ENCODE results near the gene REXO5. TPM values are rescaled to one million over a fixed set of nuclear protein-coding genes. Genes with fewer than 3 reads are reported as not detected.

The REXO5 gene
- polyA plus RNA-seq, 3 donors = 5.2 to 6.6 (median 5.3) TPM

DNA sequence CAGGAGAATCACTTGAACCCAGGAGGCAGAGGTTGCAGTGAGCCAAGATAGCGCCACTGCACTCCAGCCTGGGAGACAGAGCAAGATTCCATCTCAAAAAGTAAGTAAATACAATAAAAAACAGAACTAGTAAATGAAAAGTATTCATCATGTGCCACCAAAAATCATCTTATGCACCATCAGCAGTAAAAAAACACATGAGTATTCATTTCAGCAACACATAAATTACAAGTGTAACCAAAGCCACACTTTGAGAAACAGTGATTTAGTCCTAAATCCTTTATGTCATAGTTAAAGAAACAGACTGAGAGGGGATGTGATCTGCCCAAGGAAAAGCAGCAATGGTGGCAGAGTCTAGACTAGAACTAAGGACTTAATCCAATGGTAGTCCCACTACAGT, 80.9 kb downstream of the REXO5 start:
- no peak for DNase-seq (ENCODE audit: extremely low read depth in 1 of 11, low read depth in 9 of 11, low spot score in 4 of 11)

DNA sequence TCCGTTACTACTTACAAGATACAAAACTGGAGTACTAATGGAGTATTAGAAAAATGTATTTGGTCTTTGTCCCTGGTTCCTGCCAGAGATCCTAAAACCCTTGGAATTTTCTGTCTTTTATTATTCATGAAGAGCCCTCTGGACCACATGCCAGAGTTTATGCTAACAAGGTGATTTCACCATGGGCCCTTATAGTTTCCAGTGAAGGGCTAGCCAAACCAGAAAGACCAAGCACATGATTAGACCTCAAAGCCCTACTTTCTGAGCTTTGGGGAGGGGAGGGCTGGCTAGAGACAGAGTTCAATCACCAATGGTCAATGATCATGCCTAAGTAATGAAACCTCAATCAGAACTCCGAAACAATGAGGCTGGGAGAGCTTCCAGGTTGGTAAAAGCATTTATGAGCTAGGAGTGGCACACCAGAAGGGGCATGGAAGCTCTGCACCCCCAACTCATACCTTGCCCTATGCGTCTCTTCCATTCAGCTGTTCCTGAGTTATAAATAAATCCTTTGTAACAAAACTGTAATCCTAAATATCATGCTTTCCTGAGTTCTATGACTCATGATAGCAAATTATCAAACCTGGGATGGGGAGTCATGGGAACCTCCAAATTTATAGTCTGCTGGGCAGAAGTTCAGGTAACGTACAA, 83.4 kb downstream of the REXO5 start:
- no peak for DNase-seq (ENCODE audit: extremely low read depth in 1 of 11, low read depth in 9 of 11, low spot score in 4 of 11)

DNA sequence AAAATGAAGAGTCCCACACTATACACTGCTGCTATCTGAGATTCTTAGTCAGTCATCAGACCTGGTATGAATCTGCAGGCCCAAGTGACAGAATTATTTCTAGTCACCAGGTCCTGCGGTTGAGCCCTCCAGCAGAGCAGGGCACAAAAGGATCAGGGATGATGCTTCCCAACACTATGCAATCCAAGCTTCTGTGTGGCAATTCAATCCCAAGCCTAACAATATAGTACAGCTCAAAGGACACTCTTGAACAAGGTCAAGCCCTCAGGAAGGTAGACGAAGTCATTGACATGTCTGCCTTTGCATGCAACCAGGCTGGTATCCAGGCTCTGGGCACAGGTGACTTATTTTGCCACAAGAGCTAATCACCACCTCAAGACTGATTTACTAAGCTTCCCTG, 88.1 kb downstream of the REXO5 start:
- no peak for DNase-seq (ENCODE audit: extremely low read depth in 1 of 11, low read depth in 9 of 11, low spot score in 4 of 11)

DNA sequence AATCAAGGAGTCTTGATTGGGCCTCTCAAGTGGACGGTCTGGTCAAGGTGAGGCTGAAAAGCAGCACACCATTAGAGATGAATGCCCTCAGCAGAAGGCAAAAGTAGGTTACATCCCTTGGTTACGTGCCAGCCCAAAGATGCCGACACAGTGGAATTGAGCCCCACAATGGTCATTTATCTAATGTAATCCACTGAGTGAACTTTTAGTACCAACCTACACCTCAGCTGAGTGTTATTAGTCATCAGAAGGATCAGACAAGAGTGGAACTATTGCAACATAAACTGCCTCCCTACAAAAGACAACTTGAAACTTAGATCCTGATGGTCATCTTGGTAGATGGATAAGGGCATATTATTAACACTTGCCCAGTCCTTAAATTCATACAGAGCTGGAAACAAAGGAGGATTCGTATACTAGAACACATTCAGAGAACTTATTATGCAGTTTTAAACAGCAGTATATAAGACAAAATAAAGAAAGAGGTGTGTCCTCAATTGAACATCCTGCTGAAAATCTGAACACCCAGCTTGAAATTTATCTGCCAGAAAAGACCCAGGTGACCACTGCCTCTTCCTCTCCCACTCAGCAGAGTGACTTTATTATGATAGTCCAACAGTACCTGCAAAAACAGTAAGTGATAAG, 91.0 kb downstream of the REXO5 start:
- DNase-seq (ENCODE audit: extremely low read depth in 1 of 11, low read depth in 9 of 11, low spot score in 4 of 11) = no peak

GRCh38 chr16:20897922-20898321, 91.6 kb downstream of the REXO5 start:
- no peak for DNase-seq (ENCODE audit: extremely low read depth in 1 of 11, low read depth in 9 of 11, low spot score in 4 of 11)

GRCh38 chr16:20899071-20899470, 92.7 kb downstream of the REXO5 start:
- no peak for DNase-seq (ENCODE audit: extremely low read depth in 1 of 11, low read depth in 9 of 11, low spot score in 4 of 11)

Other genes starting within 250 kb of the REXO5 start
- 100 to 1,000 TPM in 1 of 3 donors, 10 to 100 TPM in 2; 50.8 to 107 (median 67.6) TPM for gene ACSM2B, start 230.2 kb upstream of the REXO5 start, polyA plus RNA-seq (ENCODE audit: insufficient read length in 3 of 3)
- 1 to 10 TPM in 2 of 3 donors, under 1 TPM in 1; 0.76 to 2.2 (median 1.4) TPM for gene ACSM1, start 108.8 kb upstream of the REXO5 start, polyA plus RNA-seq (ENCODE audit: insufficient read length in 3 of 3)
- gene THUMPD1, start 64.7 kb upstream of the REXO5 start, polyA plus RNA-seq (ENCODE audit: insufficient read length in 3 of 3) = 10 to 100 TPM; 71.4 to 79.5 (median 72.6) TPM
- gene ACSM3, start 42.5 kb upstream of the REXO5 start, polyA plus RNA-seq (ENCODE audit: insufficient read length in 3 of 3) = 100 to 1,000 TPM in 2 of 3 donors, 10 to 100 TPM in 1; 97.6 to 119 (median 101) TPM
- gene ERI2, start 55 bp upstream of the REXO5 start, polyA plus RNA-seq (ENCODE audit: insufficient read length in 3 of 3) = 10 to 100 TPM; 28.2 to 36.2 (median 28.9) TPM
- gene DCUN1D3, start 93.8 kb downstream of the REXO5 start, polyA plus RNA-seq (ENCODE audit: insufficient read length in 3 of 3) = 10 to 100 TPM in 2 of 3 donors, 1 to 10 TPM in 1; 8.4 to 11.0 (median 10.5) TPM
- 10 to 100 TPM; 48.2 to 50.9 (median 48.2) TPM for gene LYRM1, start 94.2 kb downstream of the REXO5 start, polyA plus RNA-seq (ENCODE audit: insufficient read length in 3 of 3)